ENCODE measurements around the gene DENND1A.

DENND1A gene

GRCh38 chr9:123394291-123395235, 535.4 kb downstream of the DENND1A start:
- TF ChIP-seq POLR2A (IDR thresholded peaks at IDR 0.05; ENCODE audit: low read length), result no peak
- no peak for TF ChIP-seq GATA1 (IDR thresholded peaks at IDR 0.05; ENCODE audit: low read depth, low read length)
- DNase-seq, result no peak

GRCh38 chr9:123392802-123393201, 537.1 kb downstream of the DENND1A start:
- TF ChIP-seq POLR2A (IDR thresholded peaks at IDR 0.05; ENCODE audit: low read length) (no peak), GATA1 (IDR thresholded peaks at IDR 0.05; ENCODE audit: low read depth, low read length) (no peak)
- no peak for DNase-seq

GRCh38 chr9:123391946-123392345, 538.0 kb downstream of the DENND1A start:
- TF ChIP-seq GATA1 (IDR thresholded peaks at IDR 0.05; ENCODE audit: low read depth, low read length) (no peak), POLR2A (IDR thresholded peaks at IDR 0.05; ENCODE audit: low read length) (no peak)
- no peak for DNase-seq

GRCh38 chr9:123391233-123391632, 538.7 kb downstream of the DENND1A start:
- TF ChIP-seq GATA1 (IDR thresholded peaks at IDR 0.05; ENCODE audit: low read depth, low read length) (no peak), POLR2A (IDR thresholded peaks at IDR 0.05; ENCODE audit: low read length) (no peak)

GRCh38 chr9:123390337-123391135, 539.4 kb downstream of the DENND1A start:
- DNase-seq, result no peak
- TF ChIP-seq GATA1 (IDR thresholded peaks at IDR 0.05; ENCODE audit: low read depth, low read length) (no peak), POLR2A (IDR thresholded peaks at IDR 0.05; ENCODE audit: low read length) (no peak)

More at GRCh38 chr9:123391233-123391632, 538.7 kb downstream of the DENND1A start:
- DNase-seq, result no peak

- DNase-seq, result no peak
- TF ChIP-seq GATA1 (IDR thresholded peaks at IDR 0.05; ENCODE audit: low read depth, low read length), result no peak
- no peak for TF ChIP-seq POLR2A (IDR thresholded peaks at IDR 0.05; ENCODE audit: low read length)
Measured at GRCh38 chr9:123389698-123390097, 540.2 kb downstream of the DENND1A start.

GRCh38 chr9:123389070-123389469, 540.9 kb downstream of the DENND1A start:
- TF ChIP-seq GATA1 (IDR thresholded peaks at IDR 0.05; ENCODE audit: low read depth, low read length) (no peak), POLR2A (IDR thresholded peaks at IDR 0.05; ENCODE audit: low read length) (no peak)
- no peak for DNase-seq

GRCh38 chr9:123387686-123388085, 542.2 kb downstream of the DENND1A start:
- no peak for DNase-seq
- no peak for TF ChIP-seq POLR2A (IDR thresholded peaks at IDR 0.05; ENCODE audit: low read length)
- TF ChIP-seq GATA1 (IDR thresholded peaks at IDR 0.05; ENCODE audit: low read depth, low read length), result no peak

- no peak for TF ChIP-seq GATA1 (IDR thresholded peaks at IDR 0.05; ENCODE audit: low read depth, low read length)
Measured at GRCh38 chr9:123383512-123384170, 546.3 kb downstream of the DENND1A start.

GRCh38 chr9:123382653-123383511, 547.0 kb downstream of the DENND1A start:
- TF ChIP-seq POLR2A (IDR thresholded peaks at IDR 0.05; ENCODE audit: low read length), result no peak
- TF ChIP-seq GATA1 (IDR thresholded peaks at IDR 0.05; ENCODE audit: low read depth, low read length), result no peak

More at GRCh38 chr9:123383512-123384170, 546.3 kb downstream of the DENND1A start:
- no peak for DNase-seq

GRCh38 chr9:123380852-123381705, 548.8 kb downstream of the DENND1A start:
- no peak for TF ChIP-seq GATA1 (IDR thresholded peaks at IDR 0.05; ENCODE audit: low read depth, low read length)
- TF ChIP-seq POLR2A (IDR thresholded peaks at IDR 0.05; ENCODE audit: low read length), result no peak
- DNase-seq, result no peak

More at GRCh38 chr9:123382653-123383511, 547.0 kb downstream of the DENND1A start:
- DNase-seq, result no peak
